H1 (cell line): ENCODE measurements around the gene DOCK6. TPM values are rescaled to one million over a fixed set of nuclear protein-coding genes. Genes with fewer than 3 reads are reported as not detected.

Experiments used
- CTCF ChIA-PET: fragments of 300-600 bp; sonication (Branson Sonifier 250); formaldehyde crosslinking; loops from one replicate; lab custom pipeline; 2021; ENCODE audit not compliant: partially characterized antibody; lab: Charles Lee
- POLR2A ChIA-PET: fragments of 300-600 bp; sonication (Branson Sonifier 250); formaldehyde crosslinking; loops from one replicate; lab custom pipeline; 2021; ENCODE audit warnings: inconsistent platforms; ENCODE audit not compliant: partially characterized antibody; lab: Charles Lee
- DNase-seq, 2 experiments: peaks; one replicate each; pipeline versions ENCODE4 v3.0.0 to v3.0.0-alpha.2; 2010 to 2022; ENCODE audit warnings: low spot score in 2 of 2, low read depth in 1 of 2, mixed read lengths in 1 of 2
- FAIRE-seq: peaks from 2 replicates; lab custom pipeline; 2011; peaks lifted over from hg19 to GRCh38; lab: Jason Lieb, UNC
- H2AFZ ChIP-seq: 2 replicates; pipeline ENCODE4 v1.8.1; 2012; ENCODE audit warnings: low read length, inconsistent platforms
- H2AK5ac ChIP-seq: 2 replicates; pipeline ENCODE4 v1.6.1; 2013; ENCODE audit warnings: low read depth, low read length
- H2BK120ac ChIP-seq: replicated peaks from 2 replicates; pipeline ENCODE3; 2013; ENCODE audit warnings: low read depth, low read length, inconsistent platforms
- H2BK12ac ChIP-seq: 2 replicates; pipeline ENCODE4 v1.6.1; 2013; ENCODE audit warnings: low read depth, low read length
- H2BK15ac ChIP-seq: 2 replicates; pipeline ENCODE4 v1.6.1; 2013; ENCODE audit warnings: low read length
- H2BK20ac ChIP-seq: 2 replicates; pipeline ENCODE4 v1.6.1; 2013; ENCODE audit warnings: low read length
- H2BK5ac ChIP-seq: 2 replicates; pipeline ENCODE4 v1.6.1; 2013; ENCODE audit warnings: low read depth, low read length
- H3K14ac ChIP-seq: 2 replicates; pipeline ENCODE4 v1.6.1; 2013; ENCODE audit warnings: inconsistent platforms; ENCODE audit not compliant: insufficient read length
- H3K18ac ChIP-seq: 2 replicates; pipeline ENCODE4 v1.6.1; 2013; ENCODE audit warnings: low read length; ENCODE audit errors: extremely low read depth
- H3K23ac ChIP-seq: 2 replicates; pipeline ENCODE4 v1.6.1; 2013; ENCODE audit warnings: inconsistent platforms; ENCODE audit not compliant: insufficient read length
- H3K23me2 ChIP-seq: 2 replicates; pipeline ENCODE4 v1.6.1; 2013; ENCODE audit warnings: low read depth, low read length
- H3K27ac ChIP-seq: 2 replicates; pipeline ENCODE4 v1.6.1; 2011; ENCODE audit warnings: low read depth, low read length, inconsistent platforms
- H3K27me3 ChIP-seq, 4 experiments: replicated peaks in 1 of 4; 1 replicate in 1 of 4; 2 replicates in 3 of 4; pipeline versions ENCODE4 v1.6.1 to v1.8.1; 2011 to 2013; ENCODE audit warnings: low read length in 3 of 4, mild to moderate bottlenecking in 3 of 4, inconsistent platforms in 2 of 4, mixed read lengths in 2 of 4, moderate library complexity in 1 of 4; ENCODE audit not compliant: control insufficient read depth in 3 of 4, insufficient read depth in 3 of 4; ENCODE audit errors: extremely low read depth in 1 of 4
- H3K36me3 ChIP-seq, 4 experiments: 2 replicates each; pipeline versions ENCODE4 v1.6.1 to v1.8.1; 2011 to 2013; ENCODE audit warnings: mild to moderate bottlenecking in 4 of 4, low read length in 3 of 4, moderate library complexity in 2 of 4, control low read depth in 1 of 4, inconsistent platforms in 1 of 4; ENCODE audit not compliant: insufficient read depth in 4 of 4, control insufficient read depth in 2 of 4
- H3K4ac ChIP-seq: replicated peaks from 2 replicates; pipeline ENCODE3; 2013; ENCODE audit warnings: low read length, low read depth, mixed read lengths, inconsistent platforms; ENCODE audit not compliant: insufficient read length
- H3K4me1 ChIP-seq, 4 experiments: replicated peaks in 1 of 4; 1 replicate in 1 of 4; 2 replicates in 3 of 4; pipeline versions ENCODE4 v1.6.1 to v1.8.1; 2011 to 2013; ENCODE audit warnings: low read length in 3 of 4, inconsistent platforms in 2 of 4, mixed read lengths in 1 of 4; ENCODE audit not compliant: insufficient read depth in 4 of 4, control insufficient read depth in 3 of 4
- H3K4me2 ChIP-seq, 2 experiments: 2 replicates each; pipeline versions ENCODE4 v1.6.1 to v1.8.1; 2011 to 2013; ENCODE audit warnings: low read depth in 2 of 2, low read length in 2 of 2, control low read depth in 1 of 2, inconsistent platforms in 1 of 2, mild to moderate bottlenecking in 1 of 2; ENCODE audit not compliant: insufficient read depth in 1 of 2
- H3K4me3 ChIP-seq, 4 experiments: fragments of 200-600, 300-600 bp in 1 of 4; sonication (generic), shearing (Covaris generic), sonication (Bioruptor Twin) in 1 of 4; 2 replicates each; pipeline versions ENCODE4 v1.5.1 to v1.8.1; 2011 to 2016; ENCODE audit warnings: low read length in 4 of 4, low read depth in 3 of 4, control low read depth in 2 of 4, inconsistent platforms in 2 of 4, mild to moderate bottlenecking in 2 of 4, mixed read lengths in 1 of 4, moderate library complexity in 1 of 4; ENCODE audit not compliant: insufficient read depth in 2 of 4; ENCODE audit errors: extremely low read depth in 1 of 4
- H3K56ac ChIP-seq: replicated peaks from 2 replicates; pipeline ENCODE3; 2013; ENCODE audit warnings: low read depth, mild to moderate bottlenecking, mixed read lengths, low read length, inconsistent platforms; ENCODE audit not compliant: insufficient read length
- H3K79me1 ChIP-seq: 2 replicates; pipeline ENCODE4 v1.6.1; 2013; ENCODE audit warnings: low read depth, low read length, control low read depth
- H3K79me2 ChIP-seq, 2 experiments: 2 replicates each; pipeline versions ENCODE4 v1.6.1 to v1.8.1; 2012 to 2013; ENCODE audit warnings: low read length in 2 of 2, mild to moderate bottlenecking in 2 of 2, inconsistent platforms in 1 of 2; ENCODE audit not compliant: insufficient read depth in 2 of 2, control insufficient read depth in 1 of 2
- H3K9ac ChIP-seq, 4 experiments: replicated peaks in 1 of 4; 1 replicate in 1 of 4; 2 replicates in 3 of 4; pipeline versions ENCODE4 v1.6.1 to v1.8.1; 2011 to 2013; ENCODE audit warnings: low read depth in 3 of 4, low read length in 3 of 4, control low read depth in 2 of 4, mild to moderate bottlenecking in 2 of 4, moderate library complexity in 2 of 4, inconsistent platforms in 1 of 4; ENCODE audit errors: extremely low read depth in 1 of 4
- H3K9me3 ChIP-seq, 2 experiments: 2 replicates each; pipeline versions ENCODE4 v1.6.1 to v1.8.1; 2012 to 2013; ENCODE audit warnings: mild to moderate bottlenecking in 2 of 2, moderate library complexity in 2 of 2, control low read depth in 1 of 2, inconsistent platforms in 1 of 2, low read depth in 1 of 2, low read length in 1 of 2, mixed read lengths in 1 of 2; ENCODE audit not compliant: insufficient read depth in 2 of 2
- H4K20me1 ChIP-seq, 2 experiments: replicated peaks in 1 of 2; 2 replicates each; pipeline versions ENCODE3 to v1.8.1; 2011 to 2013; ENCODE audit warnings: inconsistent platforms in 2 of 2, low read length in 2 of 2, mild to moderate bottlenecking in 1 of 2; ENCODE audit not compliant: insufficient read depth in 2 of 2, control insufficient read depth in 1 of 2
- H4K5ac ChIP-seq: 2 replicates; pipeline ENCODE4 v1.6.1; 2013; ENCODE audit warnings: low read length, low read depth, mixed read lengths, inconsistent platforms; ENCODE audit not compliant: insufficient read length
- H4K8ac ChIP-seq: 2 replicates; pipeline ENCODE4 v1.8.0; 2013; ENCODE audit warnings: mild to moderate bottlenecking, moderate library complexity, low read length, inconsistent platforms; ENCODE audit not compliant: insufficient read depth; ENCODE audit errors: extremely low read depth
- H4K91ac ChIP-seq: replicated peaks from 2 replicates; pipeline ENCODE3; 2013; ENCODE audit warnings: low read length, mixed read lengths, inconsistent platforms; ENCODE audit not compliant: insufficient read length
- CTBP2 ChIP-seq: IDR thresholded peaks from 2 replicates; pipeline ENCODE4 v1.7.0; 2011; ENCODE audit warnings: borderline replicate concordance, mild to moderate bottlenecking, moderate library complexity, mixed read lengths, low read length; ENCODE audit not compliant: insufficient read depth, insufficient read length
- EP300 ChIP-seq, 2 experiments: IDR thresholded peaks; 1 replicate in 1 of 2; 2 replicates in 1 of 2; pipeline ENCODE4 v1.6.1; 2011 to 2012; ENCODE audit warnings: low read depth in 2 of 2, low read length in 2 of 2, mild to moderate bottlenecking in 2 of 2, borderline replicate concordance in 1 of 2, inconsistent platforms in 1 of 2, moderate library complexity in 1 of 2
- HDAC6 ChIP-seq: IDR thresholded peaks from one replicate; pipeline ENCODE4 v1.7.1; 2012; ENCODE audit warnings: low read depth, mild to moderate bottlenecking, inconsistent platforms, low read length, moderate library complexity
- NANOG ChIP-seq: IDR thresholded peaks from 2 replicates; pipeline ENCODE4 v1.6.1; 2011; ENCODE audit warnings: low read length, low read depth, mild to moderate bottlenecking, inconsistent platforms; ENCODE audit not compliant: insufficient read depth, poor library complexity, severe bottlenecking
- POLR2A ChIP-seq, 2 experiments: IDR thresholded peaks; 1 replicate in 1 of 2; 2 replicates in 1 of 2; pipeline ENCODE4 v1.6.1; 2011; ENCODE audit warnings: low read depth in 2 of 2, low read length in 2 of 2, mild to moderate bottlenecking in 2 of 2; ENCODE audit errors: control extremely low read depth in 1 of 2
- SIRT6 ChIP-seq: IDR thresholded peaks from one replicate; pipeline ENCODE4 v1.7.1; 2012; ENCODE audit warnings: low read length, inconsistent platforms
- SUZ12 ChIP-seq: fragments of 200-600 bp; sonication (generic); IDR thresholded peaks from 2 replicates; pipeline ENCODE4 v1.6.1; 2012; ENCODE audit warnings: mild to moderate bottlenecking, inconsistent platforms, low read length, moderate library complexity, mixed read lengths
- WGBS, 2 experiments: shearing (Covaris generic) in 1 of 2; methylation state at CpG; one replicate each; pipeline versions ENCODE4 v1.1.6 to v1.1.7; 2013 to 2015; ENCODE audit warnings: low lambda C conversion rate in 2 of 2, mixed read lengths in 2 of 2, inconsistent platforms in 1 of 2, low coverage in 1 of 2, missing lambda C conversion rate in 1 of 2; ENCODE audit not compliant: insufficient replicate concordance in 2 of 2, insufficient coverage in 1 of 2, insufficient read length in 1 of 2; ENCODE audit errors: extremely low coverage in 1 of 2, missing lambda C conversion rate in 1 of 2; 5-methylcytosine and 5-hydroxymethylcytosine counted together
- polyA plus RNA-seq, 7 experiments: library from polyadenylated mRNA; depleted of rRNA in 3 of 7; stranded (reverse) in 5 of 7; unstranded in 2 of 7; fragments of >200 nt in 5 of 7; fragments of 200-250 nt in 2 of 7; gene quantifications; 1 replicate in 5 of 7; 2 replicates in 1 of 7; 4 replicates in 1 of 7; pipeline versions ENCODE4 v1.2.1 to v1.2.3, GENCODE V29; 2011 to 2013; ENCODE audit warnings: missing spikeins in 2 of 7, mixed read lengths in 2 of 7
- total RNA-seq: library from RNA; stranded (reverse); fragmentation: NEBNext Ultra II Directional; extraction: Animal tissue kit (Norgen Biotek cat#: 25700); gene quantifications from 2 replicates; pipeline ENCODE4 v1.2.1, GENCODE V29; 2021
- TF ChIP-seq, protein P1 (sequence below), 3 experiments: IDR thresholded peaks; 1 replicate in 2 of 3; 2 replicates in 1 of 3; pipeline versions ENCODE4 v1.5.1 to v1.6.1; 2011; ENCODE audit warnings: low read length in 3 of 3, mild to moderate bottlenecking in 3 of 3, inconsistent platforms in 2 of 3, low read depth in 1 of 3, moderate library complexity in 1 of 3; ENCODE audit not compliant: insufficient read depth in 1 of 3; ENCODE audit errors: control extremely low read depth in 1 of 3

The DOCK6 gene
- total and polyA plus RNA-seq, 2 of the 8 experiments (the other 6 are each of a cell fraction or from before 2014, with no cell fraction given) = 25.5 to 54.7 TPM

DNA sequence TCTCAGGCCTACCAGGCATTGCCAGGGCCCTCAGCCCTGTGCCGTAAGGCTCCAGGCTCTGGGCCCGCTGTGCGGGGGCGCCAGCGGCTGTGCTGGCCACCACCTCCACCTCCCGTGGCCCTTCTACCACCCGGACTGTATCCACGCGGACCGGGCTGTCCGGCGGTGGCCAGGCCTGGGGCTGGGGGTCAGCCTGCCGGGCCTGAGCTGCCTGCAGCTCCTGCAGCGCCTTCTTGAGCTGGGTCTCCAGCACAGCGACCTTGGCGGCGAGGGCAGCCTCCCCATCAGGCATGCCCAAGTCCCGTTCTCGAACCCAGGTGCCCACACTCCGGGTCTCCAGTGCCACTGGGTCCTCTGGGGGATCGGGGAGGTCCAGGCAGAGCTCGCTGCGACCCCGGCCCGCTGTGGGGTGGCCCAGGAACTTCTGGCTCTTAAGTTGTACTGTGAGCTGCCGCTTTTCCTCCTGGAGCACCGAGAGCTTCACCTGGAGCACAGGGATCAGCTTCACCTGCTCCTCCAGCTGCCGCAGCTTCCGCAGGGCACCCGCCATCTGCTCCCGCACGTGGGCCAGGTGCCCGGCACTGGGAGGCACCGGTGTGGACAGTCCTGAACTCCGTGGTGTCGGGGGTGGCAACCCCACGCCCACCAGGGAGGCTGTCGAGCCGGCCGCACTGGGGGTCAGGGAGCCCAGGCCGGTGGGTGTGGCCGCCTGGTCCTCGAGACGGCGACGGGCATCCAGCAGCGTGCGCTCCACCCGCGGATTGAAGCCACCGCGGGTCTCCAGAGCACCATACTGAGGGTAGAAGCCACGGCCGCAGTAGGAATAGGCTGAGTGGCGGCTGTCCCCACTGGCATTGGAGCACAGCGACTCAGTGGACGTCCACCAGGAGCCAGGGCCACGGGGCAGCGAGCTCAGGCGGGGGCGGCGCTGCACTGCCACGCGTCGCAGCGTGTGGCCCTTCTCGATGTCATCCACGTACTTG, 69.1 kb downstream of the DOCK6 start:
- no peak overlapping the region for H3K9ac ChIP-seq
- H2BK120ac ChIP-seq = no peak overlapping the region
- peaks cover 2 to 24% (median 10%) of the 10 kb centered on the region in 4 experiments; a peak in 6 of 8 replicates for H3K36me3 ChIP-seq
- H3K23ac ChIP-seq = no peak overlapping the region
- no peaks in the 10 kb centered on the region for H3K9me3 ChIP-seq
- DNase-seq = no peak
- no peak overlapping the region for H2BK5ac ChIP-seq
- no peak overlapping the region for H3K4me3 ChIP-seq
- no peak overlapping the region for H3K18ac ChIP-seq
- H2BK12ac ChIP-seq = no peak overlapping the region
- no peak overlapping the region for H2AK5ac ChIP-seq
- H4K91ac ChIP-seq = no peak overlapping the region
- H4K8ac ChIP-seq = no peak overlapping the region
- no peak overlapping the region for H4K5ac ChIP-seq
- no peak overlapping the region for H2AFZ ChIP-seq
- H3K4me1 ChIP-seq = peaks cover 0 to 3% (median 2%) of the 10 kb centered on the region in 4 experiments; a peak in 4 of 7 replicates
- no peak overlapping the region for H3K56ac ChIP-seq
- H3K14ac ChIP-seq = no peak overlapping the region
- H3K27ac ChIP-seq = no peak overlapping the region
- H3K79me1 ChIP-seq = no peaks in the 10 kb centered on the region; the same call in 1 of the 2 replicates
- no peaks in the 10 kb centered on the region for H3K79me2 ChIP-seq
- H2BK20ac ChIP-seq = no peak overlapping the region
- no peaks in the 10 kb centered on the region for H3K27me3 ChIP-seq
- H3K4me2 ChIP-seq = no peak overlapping the region
- no peak overlapping the region for H3K4ac ChIP-seq
- WGBS, 2 experiments = 96% methylated on average over 56 of the region's 68 CpGs; no CpG with 5 or more reads in 1 of the 2 experiments
- H4K20me1 ChIP-seq = no peaks in the 10 kb centered on the region
- H3K23me2 ChIP-seq = peaks cover 6% of the 10 kb centered on the region; the same call in 1 of the 2 replicates
- ChIA-PET CTCF (interaction anchor here (0.6 to 1.4 kb wide), 5 partner anchors 11 to 261 kb away, joined by 3 to 6 read pairs (median 3); no protein-coding TSS in a partner anchor), POLR2A (interaction anchor here (1.0 to 2.3 kb wide), 2 partner anchors 14 to 50 kb away, joined by 3 to 7 read pairs; no protein-coding TSS in a partner anchor)
- no peak for FAIRE-seq
- no peak overlapping the region for H2BK15ac ChIP-seq
- TF ChIP-seq HDAC6 (no peak), SIRT6 (no peak), NANOG (no peak), SUZ12 (no peak), POLR2A (IDR thresholded peaks at IDR 0.05; ENCODE audit: control extremely low read depth in 1 of 2, low read depth in 2 of 2, low read length in 2 of 2) (no peak), EP300 (IDR thresholded peaks at IDR 0.05; ENCODE audit: borderline replicate concordance in 1 of 2, low read depth in 2 of 2, low read length in 2 of 2) (no peak), CTBP2 (no peak)
- TF ChIP-seq, protein P1, sequence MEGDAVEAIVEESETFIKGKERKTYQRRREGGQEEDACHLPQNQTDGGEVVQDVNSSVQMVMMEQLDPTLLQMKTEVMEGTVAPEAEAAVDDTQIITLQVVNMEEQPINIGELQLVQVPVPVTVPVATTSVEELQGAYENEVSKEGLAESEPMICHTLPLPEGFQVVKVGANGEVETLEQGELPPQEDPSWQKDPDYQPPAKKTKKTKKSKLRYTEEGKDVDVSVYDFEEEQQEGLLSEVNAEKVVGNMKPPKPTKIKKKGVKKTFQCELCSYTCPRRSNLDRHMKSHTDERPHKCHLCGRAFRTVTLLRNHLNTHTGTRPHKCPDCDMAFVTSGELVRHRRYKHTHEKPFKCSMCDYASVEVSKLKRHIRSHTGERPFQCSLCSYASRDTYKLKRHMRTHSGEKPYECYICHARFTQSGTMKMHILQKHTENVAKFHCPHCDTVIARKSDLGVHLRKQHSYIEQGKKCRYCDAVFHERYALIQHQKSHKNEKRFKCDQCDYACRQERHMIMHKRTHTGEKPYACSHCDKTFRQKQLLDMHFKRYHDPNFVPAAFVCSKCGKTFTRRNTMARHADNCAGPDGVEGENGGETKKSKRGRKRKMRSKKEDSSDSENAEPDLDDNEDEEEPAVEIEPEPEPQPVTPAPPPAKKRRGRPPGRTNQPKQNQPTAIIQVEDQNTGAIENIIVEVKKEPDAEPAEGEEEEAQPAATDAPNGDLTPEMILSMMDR (IDR thresholded peaks at IDR 0.05; ENCODE audit: control extremely low read depth in 1 of 3, insufficient read depth in 1 of 3, low read depth in 1 of 3, low read length in 3 of 3) = no peak
